Measurements from ENCODE around the gene SEC31A. TPM values are rescaled to one million over a fixed set of nuclear protein-coding genes. Genes with fewer than 3 reads are reported as not detected.
A peak's percentile ranks its signal among the peaks of the same experiment; 100 is the strongest.

SEC31A gene
- total RNA-seq, 1 donor from 2014 or later, result 190 TPM

DNA sequence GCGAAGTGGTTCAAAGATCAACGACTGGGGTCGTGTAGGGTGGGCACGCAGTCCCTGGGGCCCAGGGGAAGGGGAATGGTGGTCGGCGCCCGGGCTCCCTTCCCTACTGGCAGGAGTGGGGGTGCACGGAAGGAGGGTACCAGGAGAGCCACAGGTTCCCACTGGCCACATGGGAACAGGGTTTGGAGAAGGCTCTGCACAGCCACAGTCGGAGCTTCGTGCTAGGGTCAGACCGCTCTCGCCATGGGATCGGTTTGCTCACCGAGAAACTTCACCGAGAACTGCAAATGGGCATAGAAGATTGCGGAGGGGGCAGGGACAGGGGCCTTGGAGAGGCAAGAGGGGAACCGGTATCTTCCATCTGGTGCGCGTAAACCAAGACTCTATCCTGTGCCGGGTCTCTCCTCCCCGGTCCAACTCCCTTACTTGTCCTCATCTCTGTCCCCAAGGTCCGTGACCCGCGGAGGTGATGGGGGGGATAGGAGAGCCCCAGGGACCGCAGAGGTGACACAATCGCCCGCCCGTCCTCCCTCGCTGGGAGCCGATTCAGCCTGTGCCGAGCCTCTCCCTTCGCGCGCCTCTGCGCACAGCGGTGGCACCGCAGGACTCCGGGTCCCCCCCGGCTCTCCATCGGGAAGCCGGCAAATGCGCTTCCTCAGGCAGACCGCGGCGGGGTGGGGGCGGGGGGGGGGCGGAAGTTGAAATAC lies 93.4 kb downstream of the SEC31A start:
- peak in 1 of 2 donors; percentile 58 for DNase-seq (ENCODE audit: low read depth in 2 of 2)

DNA sequence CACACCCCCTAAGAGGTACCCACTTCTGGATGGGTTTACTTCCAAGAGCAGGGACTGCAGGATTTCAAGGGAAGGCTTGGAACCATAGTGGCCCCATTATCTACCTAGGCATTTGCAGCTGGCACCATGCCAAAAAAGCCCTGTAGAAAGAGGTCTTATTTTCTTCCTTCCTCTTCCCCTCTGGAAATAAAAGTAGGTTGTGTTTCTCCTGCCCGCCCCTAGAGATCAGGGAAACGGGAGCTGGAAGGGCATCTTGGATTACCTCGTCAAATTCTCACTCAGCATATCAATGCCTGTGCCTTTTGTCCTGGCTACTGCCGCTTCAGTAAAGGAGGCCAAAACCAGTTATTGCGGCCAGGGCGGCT lies 93.9 kb downstream of the SEC31A start:
- DNase-seq (ENCODE audit: low read depth in 2 of 2), result peak in 1 of 2 donors; percentile 46

DNA sequence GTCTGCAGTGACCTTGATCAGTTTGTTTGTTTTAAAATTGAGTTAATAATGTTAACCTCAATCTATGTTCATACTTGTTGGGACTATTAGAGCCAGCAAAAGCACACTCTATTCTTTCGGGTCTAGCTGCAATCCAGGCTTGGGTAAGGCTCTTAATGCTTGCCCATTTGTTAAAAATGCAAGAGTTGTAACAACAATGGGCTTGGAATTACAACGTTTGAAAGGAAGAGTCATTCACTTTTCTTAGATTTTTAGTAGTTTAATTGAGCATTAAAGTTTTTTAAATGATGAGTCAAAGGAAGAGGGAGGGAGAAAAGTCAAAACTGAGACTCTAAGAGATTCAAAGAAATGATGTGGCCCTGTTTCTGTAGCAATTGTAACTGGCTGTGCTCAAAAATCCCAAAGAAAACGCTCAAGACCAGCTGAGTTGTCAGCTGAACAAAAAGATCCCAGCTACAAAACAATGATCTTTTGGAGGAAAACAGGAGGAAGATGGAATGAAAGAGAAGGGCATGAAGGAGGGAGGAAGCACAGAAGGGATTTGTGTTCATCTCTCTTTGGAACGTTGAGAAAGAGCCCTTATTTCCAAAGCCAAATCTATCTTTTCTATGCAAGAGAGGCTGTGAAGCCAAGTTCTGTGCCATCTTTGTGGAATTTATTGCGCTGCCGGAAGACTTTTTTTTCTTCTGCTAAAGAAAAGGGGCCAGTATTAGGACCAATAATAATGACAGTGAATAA lies 97.9 kb downstream of the SEC31A start:
- DNase-seq (ENCODE audit: low read depth in 2 of 2), result no peak

DNA sequence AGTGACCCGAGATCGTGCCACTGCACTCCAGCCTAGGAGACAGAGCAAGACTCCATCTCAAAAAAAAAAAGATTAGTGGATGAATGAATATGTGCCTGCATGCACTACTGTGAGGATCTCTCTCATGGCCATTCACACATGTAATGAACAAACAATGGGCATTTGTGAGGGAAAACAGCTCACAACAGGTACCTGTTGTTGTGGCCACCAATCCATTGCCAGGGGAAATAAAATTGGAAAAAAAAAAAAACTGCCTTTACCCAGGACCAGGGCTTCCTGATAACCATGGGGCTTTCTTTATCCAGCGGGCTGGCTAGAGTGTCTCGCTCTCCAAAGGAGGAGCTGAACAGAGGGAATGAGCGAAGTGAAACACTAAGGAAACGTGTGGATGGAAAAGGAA lies 99.8 kb downstream of the SEC31A start:
- no peak for DNase-seq (ENCODE audit: low read depth in 2 of 2)

DNA sequence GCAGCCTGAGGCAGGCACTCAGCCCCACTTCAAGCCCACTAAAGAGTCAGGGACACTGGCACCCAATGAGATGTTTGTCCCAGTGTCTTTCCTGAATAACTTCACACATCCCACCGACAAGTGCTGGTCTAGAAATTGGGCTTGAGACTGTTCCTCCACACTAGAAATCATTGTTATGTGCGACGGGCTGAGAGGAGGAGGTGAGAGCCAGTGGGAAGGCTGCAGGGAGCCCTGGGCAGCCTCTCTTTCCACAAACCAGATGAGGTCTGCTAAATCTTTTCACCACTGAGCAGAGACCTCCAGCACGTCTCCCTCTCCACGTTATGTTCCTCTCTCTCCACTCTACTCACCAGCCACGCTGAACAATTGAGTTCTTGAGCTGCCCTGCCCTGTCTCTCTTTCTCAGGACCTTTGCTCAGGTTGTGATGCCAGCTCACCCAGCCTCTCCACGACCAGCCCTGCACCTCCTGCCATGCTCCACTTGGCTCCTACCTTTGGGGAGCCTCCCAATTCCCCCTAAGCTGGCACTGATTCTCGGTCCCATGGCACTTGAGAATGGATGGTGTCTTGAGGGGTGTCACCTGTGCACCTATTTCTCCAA lies 100.8 kb downstream of the SEC31A start:
- no peak for DNase-seq (ENCODE audit: low read depth in 2 of 2)

DNA sequence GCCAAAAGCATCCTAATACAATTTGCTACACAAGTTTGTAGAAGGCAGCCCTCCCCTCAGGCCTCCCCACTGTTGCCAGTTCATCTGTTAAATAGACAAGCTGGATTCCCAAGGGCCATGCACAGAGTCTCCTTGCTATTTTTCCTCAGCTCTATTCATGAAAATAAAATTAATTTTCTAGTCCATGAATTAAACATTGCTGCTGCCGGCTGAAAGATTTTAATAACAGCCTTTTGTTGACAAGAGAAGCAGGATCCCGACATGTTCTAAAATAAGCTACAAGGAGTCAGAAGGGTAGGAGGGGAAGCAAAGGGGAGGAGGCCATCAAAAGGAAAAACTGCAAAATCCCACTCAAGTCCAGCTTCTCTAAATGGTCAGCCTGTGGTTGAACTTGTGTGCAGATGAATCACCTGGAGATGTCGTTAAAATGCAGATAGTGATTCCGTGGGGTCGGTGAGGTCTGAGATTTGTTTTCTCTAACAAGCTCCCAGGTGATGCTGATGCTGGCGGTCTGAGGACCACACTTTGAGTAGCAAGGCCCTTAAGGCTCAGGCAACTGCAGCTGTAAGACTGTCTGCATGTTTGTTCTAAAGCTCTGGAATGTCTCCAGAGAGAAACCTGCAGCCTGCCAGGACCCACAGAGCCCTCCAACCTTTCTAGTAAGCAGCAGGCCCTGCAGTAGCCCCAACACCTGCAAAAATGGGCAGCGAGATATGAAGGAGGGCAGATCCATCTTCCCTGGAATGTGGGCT lies 101.8 kb downstream of the SEC31A start:
- no peak for DNase-seq (ENCODE audit: low read depth in 2 of 2)

DNA sequence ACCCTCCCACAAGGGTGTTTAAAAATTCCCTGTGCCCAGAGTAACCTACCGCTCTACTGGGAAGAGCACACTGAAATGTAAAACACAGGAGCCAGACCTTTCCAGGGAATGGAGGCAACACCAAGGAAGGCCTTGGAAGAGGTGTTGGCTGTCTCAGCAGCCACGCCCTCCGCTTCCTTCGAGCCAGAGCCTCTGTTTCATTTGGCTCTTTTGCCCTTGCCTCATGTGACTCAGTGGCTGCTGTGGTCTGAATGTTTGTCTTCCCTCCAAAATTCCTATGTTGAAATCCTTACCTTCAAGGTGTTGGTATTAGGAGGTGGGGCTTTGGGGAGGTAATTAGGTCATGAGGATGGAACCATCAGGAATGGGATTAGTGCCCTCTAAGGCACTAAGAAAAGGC lies 103.6 kb downstream of the SEC31A start:
- DNase-seq (ENCODE audit: low read depth in 2 of 2), result peak in 1 of 2 donors; percentile 30

DNA sequence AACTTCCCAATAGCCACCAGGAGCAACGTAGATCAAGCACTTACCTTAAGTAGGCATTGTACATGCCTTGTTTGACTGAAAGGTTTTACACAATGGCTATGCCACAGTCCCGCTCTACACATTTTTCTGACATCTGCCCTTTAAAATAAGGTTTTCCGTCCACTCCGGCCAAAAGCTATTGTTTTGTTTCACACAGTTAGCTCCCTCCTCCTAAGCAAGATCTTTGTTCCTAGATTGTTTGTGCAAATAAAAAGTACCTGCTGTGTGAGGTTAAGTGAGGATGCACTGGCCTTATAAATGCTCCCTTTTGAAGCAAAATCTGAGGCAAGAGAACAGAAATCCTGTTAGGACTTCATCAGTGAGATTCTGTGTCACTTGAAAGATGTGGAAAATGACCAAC lies 104.1 kb downstream of the SEC31A start:
- DNase-seq (ENCODE audit: low read depth in 2 of 2), result peak; percentile 70 to 89

DNA sequence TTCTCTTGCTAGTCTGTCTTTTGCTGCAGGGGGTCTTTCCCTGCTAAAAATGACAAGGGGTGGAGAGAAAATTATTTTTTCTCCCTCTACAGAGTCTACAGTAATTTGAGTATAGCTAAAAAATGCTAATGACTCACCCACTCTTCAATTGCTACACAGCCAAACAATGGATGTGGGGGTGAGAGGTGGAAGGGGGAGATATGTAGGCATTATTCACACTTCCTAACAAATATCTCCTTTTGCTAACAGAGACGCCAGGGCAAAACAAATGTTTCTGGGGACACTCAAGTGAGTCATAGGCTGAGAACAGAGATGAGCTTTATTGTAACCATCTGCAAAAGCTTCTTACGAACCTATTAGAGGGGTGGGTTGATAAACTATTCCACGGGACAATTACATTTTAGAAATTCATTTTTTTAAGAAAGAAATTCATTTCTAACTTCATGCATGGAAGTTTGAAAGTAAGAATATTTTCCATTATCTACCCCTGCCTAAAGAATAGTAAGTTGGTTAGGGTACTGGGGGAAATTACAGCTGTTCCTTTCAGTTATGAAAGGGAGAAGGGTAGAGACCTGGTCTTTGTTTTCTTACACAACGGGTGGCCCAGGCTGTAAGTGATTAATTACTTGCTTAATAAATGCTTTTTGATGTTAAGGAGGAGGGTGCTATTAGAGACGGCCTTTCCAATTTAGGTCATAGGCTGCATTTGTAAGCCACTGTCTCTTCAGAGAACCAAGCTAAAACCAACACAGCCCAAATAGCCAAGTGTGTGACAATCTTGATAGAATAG lies 105.1 kb downstream of the SEC31A start:
- DNase-seq (ENCODE audit: low read depth in 2 of 2), result peak; percentile 66 to 98

DNA sequence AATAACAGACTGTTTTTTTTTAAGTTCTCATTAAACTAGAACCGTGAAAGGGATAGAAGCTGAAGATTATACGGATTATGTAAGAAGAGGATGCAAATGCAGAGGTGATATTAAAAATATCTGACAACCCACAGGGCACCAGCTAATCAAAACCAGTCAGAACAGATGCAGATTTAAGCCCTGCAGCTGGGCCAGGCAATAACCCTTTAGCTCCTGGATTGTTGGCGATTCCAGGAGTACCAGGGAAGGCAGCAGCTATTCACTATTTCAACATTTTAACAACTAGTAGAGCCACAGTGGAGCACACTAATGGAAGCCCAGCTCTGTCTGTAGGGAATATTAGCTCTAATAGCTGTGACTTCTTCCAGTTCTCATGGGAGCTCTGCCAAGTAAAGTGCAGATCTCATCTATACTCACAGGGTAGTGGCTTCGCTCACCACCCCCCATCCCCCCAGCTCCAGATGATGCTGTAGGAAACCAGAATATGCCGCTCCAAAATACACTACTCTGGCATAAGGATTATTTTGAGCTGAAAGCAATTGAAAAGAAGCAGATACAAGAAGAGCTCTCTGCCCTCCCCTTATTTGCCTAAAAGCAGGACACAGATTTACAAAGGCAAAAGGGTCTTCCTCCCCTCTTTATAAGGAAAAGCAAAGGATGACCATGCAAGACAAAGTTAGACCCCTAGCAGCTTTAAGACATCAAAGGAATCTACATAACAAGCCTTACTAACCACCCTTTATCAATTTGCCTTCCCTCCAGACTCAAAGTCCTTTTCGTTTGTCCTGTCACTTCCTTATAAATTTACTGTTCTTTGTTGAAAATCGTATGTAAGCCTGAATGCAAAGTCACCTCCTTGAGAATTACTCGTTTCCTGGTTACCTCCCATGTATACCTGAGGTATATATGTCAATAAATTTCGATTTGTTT lies 106.0 kb downstream of the SEC31A start:
- DNase-seq (ENCODE audit: low read depth in 2 of 2), result peak in 1 of 2 donors; percentile 82

DNA sequence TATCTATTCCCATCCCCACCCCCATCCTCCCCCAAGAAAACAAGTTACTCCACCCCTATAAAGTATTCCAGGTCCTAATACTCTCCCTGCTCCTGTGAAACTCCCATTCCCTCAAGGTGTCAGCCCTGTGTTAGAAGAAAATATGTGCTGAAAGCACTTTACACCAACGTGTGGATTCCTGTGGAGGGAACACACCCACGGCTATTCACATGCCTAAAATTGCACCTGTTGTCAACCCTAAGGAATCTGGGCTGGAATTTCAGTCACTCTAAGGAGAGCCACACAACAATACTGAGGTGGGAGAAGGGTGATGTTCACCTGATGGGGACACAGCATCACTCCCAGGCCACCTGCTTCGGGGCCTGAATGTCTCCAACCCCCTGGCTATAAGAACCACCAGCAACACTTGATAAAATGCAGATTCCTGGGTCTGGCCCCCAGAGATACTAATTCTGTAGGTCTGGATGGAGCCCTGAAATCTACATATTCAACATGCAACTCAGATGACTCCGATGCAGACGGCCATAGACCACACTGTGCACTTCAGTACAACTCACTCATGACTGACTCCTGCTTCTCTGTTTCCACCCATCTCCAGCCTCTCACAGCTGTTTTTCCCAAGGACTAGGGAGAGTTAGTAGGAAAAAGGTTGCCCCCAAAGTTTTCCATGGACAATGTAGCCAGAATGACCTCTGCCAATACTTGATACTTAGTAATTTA lies 108.2 kb downstream of the SEC31A start:
- DNase-seq (ENCODE audit: low read depth in 2 of 2), result no peak

DNA sequence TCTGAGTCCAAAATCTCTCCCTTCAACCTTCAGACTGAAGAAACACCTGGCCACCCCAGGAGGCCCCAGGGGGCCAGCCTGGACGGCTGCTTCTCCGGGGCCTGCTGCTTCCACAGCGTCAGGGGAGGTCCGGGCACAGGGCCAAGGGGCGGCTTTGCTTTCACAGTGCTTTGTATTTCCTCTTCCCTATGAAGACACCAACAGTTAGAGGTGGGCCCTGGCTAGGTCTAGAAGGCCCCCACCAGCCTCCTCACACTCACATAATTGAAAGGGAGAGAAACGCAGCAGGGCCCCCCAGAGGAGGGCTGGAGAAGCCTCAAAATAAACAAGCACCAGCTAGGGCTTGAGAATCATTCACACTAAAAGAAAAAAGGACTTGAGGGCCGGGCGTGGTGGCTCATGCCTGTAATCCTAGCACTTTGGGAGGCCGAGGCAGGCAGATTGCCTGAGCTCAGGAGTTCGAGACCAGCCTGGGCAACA lies 110.2 kb downstream of the SEC31A start:
- peak; percentile 61 to 90 for DNase-seq (ENCODE audit: low read depth in 2 of 2)

DNA sequence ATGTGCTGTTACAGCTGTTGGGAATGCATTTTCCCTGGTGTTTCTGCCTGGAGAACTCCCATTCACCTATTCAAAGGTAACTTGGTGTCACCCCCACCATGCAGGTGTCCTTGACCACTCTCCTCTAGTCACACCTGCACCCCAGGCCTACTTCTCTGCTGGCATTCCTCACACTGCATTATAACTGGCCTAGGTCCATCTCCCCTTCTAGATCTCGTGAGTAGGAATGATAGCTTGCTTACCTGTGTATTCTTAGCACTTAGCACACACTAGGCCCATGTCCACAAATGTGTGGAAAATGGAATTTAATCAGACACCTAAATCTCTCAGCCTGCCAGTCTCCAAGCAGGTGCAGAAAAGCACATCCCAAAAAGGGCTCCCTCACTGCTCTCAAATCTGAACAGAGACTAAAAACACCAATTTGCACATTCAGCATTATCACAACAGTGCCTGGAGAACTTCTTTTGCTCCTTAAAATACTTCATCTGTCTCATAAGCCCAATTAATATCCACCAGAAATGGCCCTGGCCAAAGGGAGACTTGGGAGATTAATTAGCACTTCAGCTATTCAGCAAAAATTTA lies 110.7 kb downstream of the SEC31A start:
- no peak for DNase-seq (ENCODE audit: low read depth in 2 of 2)

DNA sequence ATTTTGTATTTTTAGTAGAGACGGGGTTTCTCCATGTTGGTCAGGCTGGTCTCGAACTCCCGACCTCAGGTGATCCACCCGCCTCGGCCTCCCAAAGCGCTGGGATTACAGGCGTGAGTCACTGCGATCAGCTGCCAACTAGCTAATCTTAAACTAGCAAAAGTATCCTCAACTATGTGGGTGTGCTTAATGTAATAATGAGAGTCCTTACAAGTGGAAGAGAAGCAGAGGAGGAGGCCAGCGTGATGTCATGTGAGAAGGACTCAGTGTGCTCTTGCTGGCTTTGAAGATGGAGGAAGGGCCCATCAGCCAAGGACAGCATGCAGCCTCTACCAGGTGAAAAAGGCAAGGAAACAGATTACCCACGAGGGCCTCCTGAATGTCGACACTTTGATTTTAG lies 111.9 kb downstream of the SEC31A start:
- no peak for DNase-seq (ENCODE audit: low read depth in 2 of 2)

DNA sequence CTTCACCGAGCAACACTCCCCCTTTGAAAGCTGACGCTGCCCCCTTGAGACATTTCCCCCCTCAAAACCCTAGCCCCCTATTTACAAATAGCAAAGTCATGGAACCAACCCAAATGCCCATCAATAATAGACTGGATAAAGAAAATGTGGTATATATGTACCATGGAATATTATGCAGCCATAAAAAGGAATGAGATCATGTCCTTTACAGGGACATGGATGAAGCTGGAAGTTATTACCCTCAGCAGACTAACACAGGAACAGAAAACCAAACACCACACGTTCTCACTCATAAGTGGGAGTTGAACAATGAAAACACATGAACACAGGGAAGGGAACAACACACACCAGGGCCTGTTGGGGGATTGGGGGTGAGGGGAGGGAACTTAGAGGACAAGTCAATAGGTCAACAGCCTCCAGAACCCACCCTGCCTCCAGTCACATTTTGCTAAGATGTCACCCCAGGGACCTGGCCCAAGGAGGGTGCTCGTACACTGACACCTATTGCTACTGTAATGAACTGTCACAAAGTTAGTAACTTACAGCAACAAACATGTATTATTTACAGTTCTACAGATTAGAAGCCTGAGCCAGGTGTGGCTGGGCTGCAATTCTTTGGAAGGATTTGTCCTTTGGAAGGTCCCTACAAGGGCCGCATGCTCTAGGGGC lies 113.0 kb downstream of the SEC31A start:
- no peak for DNase-seq (ENCODE audit: low read depth in 2 of 2)

DNA sequence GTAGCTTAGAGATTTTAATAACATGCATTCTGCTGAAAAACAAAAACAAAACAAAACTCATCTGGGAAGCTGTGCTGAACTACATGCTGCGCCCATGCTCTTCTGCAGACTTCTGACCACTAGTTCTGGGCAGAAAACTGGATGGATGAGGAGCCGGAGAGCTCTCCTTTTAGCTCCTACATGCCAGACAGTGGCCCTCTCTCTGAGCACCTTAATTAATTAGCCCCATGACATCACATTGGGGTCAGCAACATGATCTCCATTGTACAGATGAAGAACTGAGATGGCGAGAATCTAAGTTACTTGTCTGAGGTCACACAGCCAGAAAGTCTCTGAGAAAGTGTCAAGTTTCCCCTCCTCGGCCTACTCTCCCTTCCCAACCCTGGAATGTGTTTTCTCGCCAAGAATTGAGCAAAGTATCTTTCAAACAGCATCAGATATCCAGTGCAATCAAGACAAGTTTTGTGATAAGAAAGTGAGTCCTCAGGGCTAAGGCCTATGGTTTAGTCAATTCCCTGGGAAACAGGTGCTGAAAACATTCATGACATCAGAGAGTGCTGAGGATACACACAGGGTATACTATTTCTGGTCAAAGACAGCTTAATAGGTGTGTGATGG lies 113.9 kb downstream of the SEC31A start:
- DNase-seq (ENCODE audit: low read depth in 2 of 2), result no peak

DNA sequence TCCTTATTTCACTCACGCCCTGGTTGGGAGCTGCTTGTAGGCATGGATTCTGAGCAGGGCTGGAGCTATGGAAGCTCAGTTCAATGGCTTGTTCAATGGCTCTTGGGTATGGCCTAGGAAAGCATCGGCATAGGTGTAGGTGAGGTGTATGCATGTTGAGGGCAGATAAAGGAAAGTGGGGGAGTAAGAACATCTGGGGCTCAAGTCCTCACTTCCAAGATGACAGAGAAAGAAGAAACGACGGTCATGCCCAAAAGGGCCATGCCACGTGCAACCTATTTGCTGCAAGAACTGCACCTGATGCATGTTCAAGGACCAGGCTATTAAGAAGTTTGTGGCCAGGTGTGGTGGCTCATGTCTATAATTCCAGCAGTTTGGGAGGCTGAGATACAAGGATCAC lies 115.7 kb downstream of the SEC31A start:
- DNase-seq (ENCODE audit: low read depth in 2 of 2), result no peak

DNA sequence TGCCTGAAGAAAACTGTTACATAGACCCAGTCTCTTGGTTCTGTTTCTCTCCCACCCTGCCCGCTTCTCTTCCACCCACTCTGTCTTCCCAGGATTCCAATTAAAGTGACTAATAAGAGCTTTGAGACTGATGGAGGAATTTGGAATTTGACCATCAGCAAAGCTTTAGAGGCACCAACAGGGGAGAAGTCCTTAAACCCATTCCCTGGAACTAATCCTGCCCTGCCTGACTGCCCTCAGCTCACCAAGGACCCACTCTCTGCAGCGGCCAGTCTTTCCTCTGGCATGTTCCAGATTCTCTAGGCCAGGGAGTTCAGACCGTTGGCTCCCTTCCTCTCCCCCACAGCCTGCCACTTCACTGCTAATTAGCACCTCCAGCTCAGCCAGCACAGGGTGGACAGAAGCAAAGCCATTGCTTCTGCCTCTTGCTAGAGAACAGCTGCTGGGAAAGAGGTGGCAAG lies 116.2 kb downstream of the SEC31A start:
- DNase-seq (ENCODE audit: low read depth in 2 of 2), result no peak

Measured in dermis microvascular lymphatic vessel endothelial cell (primary cell).